ENCODE data around the gene S100A6.

DNA sequence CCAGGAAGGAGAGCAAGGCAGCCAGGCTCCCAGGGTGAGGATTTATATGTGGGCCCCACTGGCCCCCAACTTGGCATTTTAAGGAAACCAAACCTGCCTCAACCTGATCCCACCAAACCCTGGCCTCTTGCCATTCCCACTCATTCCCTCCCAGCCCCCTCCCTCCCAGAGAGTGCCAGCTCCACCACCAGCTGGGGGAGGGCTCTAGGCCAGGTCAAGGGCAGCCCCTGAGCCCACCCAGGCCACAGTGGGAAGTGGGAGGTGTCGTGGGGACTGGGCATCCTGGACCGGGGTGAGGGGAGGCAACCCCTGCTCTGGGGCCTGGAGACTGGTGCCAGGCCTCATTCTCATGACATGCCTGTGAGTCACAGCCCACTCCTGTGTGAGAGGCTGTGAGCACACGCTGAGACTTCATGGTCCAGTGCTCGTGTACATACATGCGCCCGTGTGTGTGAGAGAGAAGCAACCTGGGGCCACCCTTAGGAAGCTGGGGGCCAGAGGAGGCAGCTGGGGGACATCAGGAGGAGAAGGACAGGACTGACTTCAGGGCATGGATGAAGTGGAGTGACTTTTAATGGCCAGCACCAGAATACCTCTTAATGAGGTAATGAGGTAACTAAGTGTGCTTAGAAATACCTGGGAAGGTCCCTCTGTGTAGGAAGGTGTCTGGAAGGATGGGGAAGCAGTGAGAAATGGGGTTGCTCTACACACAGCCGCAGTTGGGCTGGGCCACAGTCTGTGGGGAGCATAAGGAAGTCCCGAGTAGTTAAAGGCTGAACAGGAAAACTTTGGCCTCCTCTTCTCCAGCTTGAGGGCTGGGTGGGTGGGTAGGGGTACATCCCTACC lies 30.0 kb upstream of the S100A6 start, which contains the start of gene S100A2:
- TF ChIP-seq POLR2A (IDR thresholded peaks at IDR 0.05; ENCODE audit: low read length) (no peak), GATA1 (IDR thresholded peaks at IDR 0.05; ENCODE audit: low read depth, low read length) (no peak)

All from erythroblast (primary cell).